ENCODE results near the gene LAMC3.

LAMC3 gene

GRCh38 chr9:130981002-130981755 lies 27.8 kb upstream of the LAMC3 start:
- Histone ChIP-seq H3K36me3 (replicated peaks) (no peaks in the 10 kb centered on the region), H3K27me3 (replicated peaks) (peaks cover 76% of the 10 kb centered on the region), H3K4me3 (ENCODE audit: low read depth, low read length) (no peak overlapping the region), H3K27ac (no peak overlapping the region)
- in situ Hi-C loops (cut with HindIII; ENCODE audit: low pct_ligation_motif_present, low sequenced_read_pairs) = no loop called here
- no peak for DNase-seq
- TF ChIP-seq, protein P1, sequence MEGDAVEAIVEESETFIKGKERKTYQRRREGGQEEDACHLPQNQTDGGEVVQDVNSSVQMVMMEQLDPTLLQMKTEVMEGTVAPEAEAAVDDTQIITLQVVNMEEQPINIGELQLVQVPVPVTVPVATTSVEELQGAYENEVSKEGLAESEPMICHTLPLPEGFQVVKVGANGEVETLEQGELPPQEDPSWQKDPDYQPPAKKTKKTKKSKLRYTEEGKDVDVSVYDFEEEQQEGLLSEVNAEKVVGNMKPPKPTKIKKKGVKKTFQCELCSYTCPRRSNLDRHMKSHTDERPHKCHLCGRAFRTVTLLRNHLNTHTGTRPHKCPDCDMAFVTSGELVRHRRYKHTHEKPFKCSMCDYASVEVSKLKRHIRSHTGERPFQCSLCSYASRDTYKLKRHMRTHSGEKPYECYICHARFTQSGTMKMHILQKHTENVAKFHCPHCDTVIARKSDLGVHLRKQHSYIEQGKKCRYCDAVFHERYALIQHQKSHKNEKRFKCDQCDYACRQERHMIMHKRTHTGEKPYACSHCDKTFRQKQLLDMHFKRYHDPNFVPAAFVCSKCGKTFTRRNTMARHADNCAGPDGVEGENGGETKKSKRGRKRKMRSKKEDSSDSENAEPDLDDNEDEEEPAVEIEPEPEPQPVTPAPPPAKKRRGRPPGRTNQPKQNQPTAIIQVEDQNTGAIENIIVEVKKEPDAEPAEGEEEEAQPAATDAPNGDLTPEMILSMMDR (IDR thresholded peaks at IDR 0.05; ENCODE audit: low read depth, low read length, missing control alignments) = no peak

DNA sequence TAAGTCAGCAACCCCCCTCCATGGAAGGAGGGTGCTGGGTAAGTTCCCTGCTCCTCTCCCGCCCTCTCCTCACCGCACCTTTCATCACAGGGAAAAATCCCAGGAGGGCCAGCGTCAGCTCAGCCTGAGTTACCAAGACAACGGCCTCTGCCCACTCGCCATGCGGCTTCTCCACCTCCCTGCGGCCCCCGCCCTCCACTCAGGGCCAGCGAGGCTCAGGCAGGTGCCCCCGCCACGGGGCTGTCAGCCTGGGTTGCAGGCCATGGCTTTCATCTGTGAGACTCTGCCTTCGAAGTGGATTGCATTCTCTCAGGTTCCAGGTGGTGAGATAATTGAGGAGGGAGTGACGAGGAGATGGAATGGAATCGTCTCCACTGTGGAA lies 27.2 kb upstream of the LAMC3 start:
- H3K27ac ChIP-seq = no peak overlapping the region
- TF ChIP-seq, protein P1 (IDR thresholded peaks at IDR 0.05; ENCODE audit: low read depth, low read length, missing control alignments) = no peak
- in situ Hi-C loops (cut with HindIII; ENCODE audit: low pct_ligation_motif_present, low sequenced_read_pairs) = no loop called here
- no peak overlapping the region for H3K4me3 ChIP-seq (ENCODE audit: low read depth, low read length)
- no peaks in the 10 kb centered on the region for H3K36me3 ChIP-seq (replicated peaks)
- no peak for DNase-seq
- H3K27me3 ChIP-seq (replicated peaks) = peaks cover 80% of the 10 kb centered on the region

DNA sequence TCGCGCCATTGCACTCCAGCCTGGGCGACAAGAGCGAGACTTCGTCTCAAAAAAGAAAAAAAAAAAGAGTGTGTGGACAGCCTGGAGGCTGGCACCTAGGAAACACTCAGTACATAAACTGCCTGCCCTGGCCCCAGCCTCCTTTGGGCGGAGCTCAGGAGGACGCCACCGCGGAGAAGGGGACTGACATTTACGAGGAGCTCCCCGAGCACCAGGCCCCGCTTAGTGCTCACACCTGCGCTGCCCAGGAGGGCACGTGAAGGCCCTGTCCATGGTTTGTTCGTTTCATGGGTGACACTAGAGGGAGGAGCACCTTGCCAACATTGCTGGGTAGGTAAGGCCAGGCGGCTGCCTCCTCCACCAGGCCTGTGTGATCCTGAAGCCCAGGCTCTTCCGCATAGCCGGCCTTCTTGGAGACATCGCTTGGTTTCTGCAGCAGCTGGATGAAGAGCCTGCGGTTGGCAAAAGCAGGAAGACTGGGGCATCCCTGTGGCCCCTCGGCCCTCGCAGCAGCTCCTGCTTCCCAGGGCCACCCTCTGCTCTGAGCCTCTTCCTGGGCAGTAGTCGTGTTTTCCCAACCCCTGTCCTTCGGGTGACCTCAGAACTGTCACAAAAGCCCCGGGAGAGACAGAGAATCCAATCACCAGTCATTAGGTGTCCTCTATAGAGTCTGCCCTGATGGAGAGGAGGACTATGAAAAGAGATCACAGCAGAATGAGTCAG lies 26.2 kb upstream of the LAMC3 start:
- Histone ChIP-seq H3K27ac (no peak overlapping the region), H3K4me3 (ENCODE audit: low read depth, low read length) (no peak overlapping the region), H3K27me3 (replicated peaks) (peaks cover 83% of the 10 kb centered on the region), H3K36me3 (replicated peaks) (no peaks in the 10 kb centered on the region)
- in situ Hi-C loops (cut with HindIII; ENCODE audit: low pct_ligation_motif_present, low sequenced_read_pairs) = no loop called here
- TF ChIP-seq, protein P1 (IDR thresholded peaks at IDR 0.05; ENCODE audit: low read depth, low read length, missing control alignments) = no peak
- DNase-seq = no peak

DNA sequence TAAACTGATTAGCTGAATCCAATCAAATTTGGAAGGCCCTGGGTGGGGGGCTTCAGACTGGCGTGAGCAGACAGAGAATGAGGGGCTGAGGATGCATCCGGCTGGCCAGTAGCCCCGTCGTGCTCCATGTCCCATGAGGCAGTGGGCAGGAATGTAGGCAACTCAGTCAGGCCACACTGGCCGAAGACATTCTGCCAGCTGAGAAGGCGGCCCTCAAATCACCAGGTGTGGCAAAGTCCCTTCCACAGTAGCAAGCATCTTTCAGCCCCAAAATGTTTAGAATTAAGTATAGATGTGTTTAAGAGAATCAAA lies 25.7 kb upstream of the LAMC3 start:
- TF ChIP-seq, protein P1 (IDR thresholded peaks at IDR 0.05; ENCODE audit: low read depth, low read length, missing control alignments) = no peak
- Histone ChIP-seq H3K27ac (no peak overlapping the region), H3K27me3 (replicated peaks) (peaks cover 88% of the 10 kb centered on the region), H3K4me3 (ENCODE audit: low read depth, low read length) (no peak overlapping the region), H3K36me3 (replicated peaks) (no peaks in the 10 kb centered on the region)
- DNase-seq = no peak
- in situ Hi-C loops (cut with HindIII; ENCODE audit: low pct_ligation_motif_present, low sequenced_read_pairs) = no loop called here

DNA sequence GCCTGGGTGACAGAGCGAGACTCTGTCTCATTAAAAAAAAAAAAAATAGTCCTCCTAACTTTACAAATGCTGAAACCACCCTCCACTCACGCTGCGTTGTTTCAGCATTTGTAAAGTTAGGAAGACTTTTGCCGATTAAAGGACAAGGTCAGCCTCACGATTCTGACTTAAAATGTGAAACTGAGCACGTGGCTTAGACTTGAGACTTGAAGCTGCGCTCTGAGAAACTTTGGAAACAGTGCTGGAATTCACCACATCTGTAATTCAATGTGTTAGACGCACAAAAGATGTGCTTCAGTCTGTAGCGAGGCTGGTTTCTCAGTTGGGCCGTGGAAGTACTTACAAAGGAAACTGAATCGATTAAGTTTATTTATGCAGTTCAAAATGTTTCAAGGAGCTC lies 25.0 kb upstream of the LAMC3 start:
- Histone ChIP-seq H3K27ac (no peak overlapping the region), H3K27me3 (replicated peaks) (peaks cover 90% of the 10 kb centered on the region), H3K36me3 (replicated peaks) (no peaks in the 10 kb centered on the region), H3K4me3 (ENCODE audit: low read depth, low read length) (no peak overlapping the region)
- TF ChIP-seq, protein P1 (IDR thresholded peaks at IDR 0.05; ENCODE audit: low read depth, low read length, missing control alignments) = no peak
- no peak for DNase-seq
- in situ Hi-C loops (cut with HindIII; ENCODE audit: low pct_ligation_motif_present, low sequenced_read_pairs) = no loop called here

Measured in brain microvascular endothelial cell (primary cell).